Ishikawa (cell line): ENCODE measurements around the gene DICER1.

Experiments
- CEBPB ChIP-seq: IDR thresholded peaks from 2 replicates; pipeline ENCODE4 v1.6.1; 2012
- CREB1 ChIP-seq: IDR thresholded peaks from 2 replicates; pipeline ENCODE4 v1.6.1; 2012; ENCODE audit warnings: low read depth
- EGR1 ChIP-seq: IDR thresholded peaks from 2 replicates; pipeline ENCODE4 v1.6.1; 2012
- EP300 ChIP-seq: IDR thresholded peaks from 2 replicates; pipeline ENCODE4 v1.6.1; 2012; ENCODE audit warnings: borderline replicate concordance
- FOXM1 ChIP-seq: IDR thresholded peaks from 2 replicates; pipeline ENCODE4 v1.6.1; 2012; ENCODE audit warnings: low read depth, borderline replicate concordance
- NFIC ChIP-seq: IDR thresholded peaks from 2 replicates; pipeline ENCODE4 v1.6.1; 2012
- RAD21 ChIP-seq: IDR thresholded peaks from 2 replicates; pipeline ENCODE4 v1.6.1; 2012; ENCODE audit warnings: low read depth
- TAF1 ChIP-seq: IDR thresholded peaks from 2 replicates; pipeline ENCODE4 v1.6.1; 2012; ENCODE audit warnings: low read depth, mild to moderate bottlenecking
- TCF12 ChIP-seq: IDR thresholded peaks from 2 replicates; pipeline ENCODE4 v1.6.1; 2012; ENCODE audit warnings: low read depth
- YY1 ChIP-seq: IDR thresholded peaks from 2 replicates; pipeline ENCODE4 v1.6.1; 2012; ENCODE audit warnings: low read depth
- ZBTB7A ChIP-seq: IDR thresholded peaks from 2 replicates; pipeline ENCODE4 v1.6.1; 2012; ENCODE audit warnings: low read depth
- TF ChIP-seq, protein P1 (sequence below): IDR thresholded peaks from 2 replicates; pipeline ENCODE4 v1.6.1; 2012; ENCODE audit warnings: low read depth, mild to moderate bottlenecking
- TF ChIP-seq, protein P2 (sequence below): IDR thresholded peaks from 2 replicates; pipeline ENCODE4 v1.6.1; 2012
- TF ChIP-seq, protein P3 (sequence below): IDR thresholded peaks from 2 replicates; pipeline ENCODE4 v1.6.1; 2012

DNA sequence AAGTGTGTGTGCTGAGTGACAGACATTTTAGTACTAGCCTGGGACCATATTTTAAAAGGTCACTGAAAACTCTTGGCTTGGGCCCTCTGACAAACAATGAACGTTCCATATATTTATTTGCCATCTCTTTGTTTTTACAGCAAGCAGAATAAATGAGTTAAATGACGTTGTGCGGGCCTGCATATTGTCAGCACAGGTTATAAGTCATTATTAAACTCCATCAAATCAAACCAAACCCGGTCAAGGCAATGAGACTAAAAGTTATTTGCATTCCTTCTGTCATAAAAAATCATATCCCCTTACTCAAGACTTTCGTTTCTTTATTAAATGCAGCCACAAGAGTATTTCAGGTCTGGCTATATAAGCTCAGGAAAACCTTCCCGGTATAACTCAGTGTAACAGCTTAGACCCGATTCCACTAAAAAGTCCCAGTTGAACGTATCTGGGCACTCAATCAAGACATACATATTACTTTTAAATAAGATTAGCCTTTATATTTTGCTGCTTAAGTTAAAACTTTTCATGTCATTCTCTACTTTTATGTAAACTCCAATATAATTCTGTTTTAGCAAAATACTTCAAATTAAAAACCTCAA, 84.9 kb downstream of the DICER1 start:
- TF ChIP-seq CEBPB (no peak), TCF12 (no peak), YY1 (no peak), TAF1 (no peak), EP300 (no peak), CREB1 (no peak), RAD21 (no peak), NFIC (no peak), EGR1 (no peak), FOXM1 (no peak), ZBTB7A (no peak)
- TF ChIP-seq, protein P1, sequence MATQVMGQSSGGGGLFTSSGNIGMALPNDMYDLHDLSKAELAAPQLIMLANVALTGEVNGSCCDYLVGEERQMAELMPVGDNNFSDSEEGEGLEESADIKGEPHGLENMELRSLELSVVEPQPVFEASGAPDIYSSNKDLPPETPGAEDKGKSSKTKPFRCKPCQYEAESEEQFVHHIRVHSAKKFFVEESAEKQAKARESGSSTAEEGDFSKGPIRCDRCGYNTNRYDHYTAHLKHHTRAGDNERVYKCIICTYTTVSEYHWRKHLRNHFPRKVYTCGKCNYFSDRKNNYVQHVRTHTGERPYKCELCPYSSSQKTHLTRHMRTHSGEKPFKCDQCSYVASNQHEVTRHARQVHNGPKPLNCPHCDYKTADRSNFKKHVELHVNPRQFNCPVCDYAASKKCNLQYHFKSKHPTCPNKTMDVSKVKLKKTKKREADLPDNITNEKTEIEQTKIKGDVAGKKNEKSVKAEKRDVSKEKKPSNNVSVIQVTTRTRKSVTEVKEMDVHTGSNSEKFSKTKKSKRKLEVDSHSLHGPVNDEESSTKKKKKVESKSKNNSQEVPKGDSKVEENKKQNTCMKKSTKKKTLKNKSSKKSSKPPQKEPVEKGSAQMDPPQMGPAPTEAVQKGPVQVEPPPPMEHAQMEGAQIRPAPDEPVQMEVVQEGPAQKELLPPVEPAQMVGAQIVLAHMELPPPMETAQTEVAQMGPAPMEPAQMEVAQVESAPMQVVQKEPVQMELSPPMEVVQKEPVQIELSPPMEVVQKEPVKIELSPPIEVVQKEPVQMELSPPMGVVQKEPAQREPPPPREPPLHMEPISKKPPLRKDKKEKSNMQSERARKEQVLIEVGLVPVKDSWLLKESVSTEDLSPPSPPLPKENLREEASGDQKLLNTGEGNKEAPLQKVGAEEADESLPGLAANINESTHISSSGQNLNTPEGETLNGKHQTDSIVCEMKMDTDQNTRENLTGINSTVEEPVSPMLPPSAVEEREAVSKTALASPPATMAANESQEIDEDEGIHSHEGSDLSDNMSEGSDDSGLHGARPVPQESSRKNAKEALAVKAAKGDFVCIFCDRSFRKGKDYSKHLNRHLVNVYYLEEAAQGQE: no peak
- TF ChIP-seq, protein P2, sequence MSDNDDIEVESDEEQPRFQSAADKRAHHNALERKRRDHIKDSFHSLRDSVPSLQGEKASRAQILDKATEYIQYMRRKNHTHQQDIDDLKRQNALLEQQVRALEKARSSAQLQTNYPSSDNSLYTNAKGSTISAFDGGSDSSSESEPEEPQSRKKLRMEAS: no peak
- TF ChIP-seq, protein P3, sequence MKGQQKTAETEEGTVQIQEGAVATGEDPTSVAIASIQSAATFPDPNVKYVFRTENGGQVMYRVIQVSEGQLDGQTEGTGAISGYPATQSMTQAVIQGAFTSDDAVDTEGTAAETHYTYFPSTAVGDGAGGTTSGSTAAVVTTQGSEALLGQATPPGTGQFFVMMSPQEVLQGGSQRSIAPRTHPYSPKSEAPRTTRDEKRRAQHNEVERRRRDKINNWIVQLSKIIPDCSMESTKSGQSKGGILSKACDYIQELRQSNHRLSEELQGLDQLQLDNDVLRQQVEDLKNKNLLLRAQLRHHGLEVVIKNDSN: no peak
